ENCODE results near the gene CTXND1. TPM values are rescaled to one million over a fixed set of nuclear protein-coding genes. Genes with fewer than 3 reads are reported as not detected.

Gene CTXND1
- total and polyA plus RNA-seq, 2 of the 13 experiments (the other 11 are each of a cell fraction or from before 2014, with no cell fraction given) = 1.2 to 2.1 TPM

GRCh38 chr15:80288131-80288530, 36.1 kb upstream of the CTXND1 start (continued):
- TF ChIP-seq KLF16 (CRISPR knock-in tag; IDR thresholded peaks at IDR 0.05) = no peak
- TF ChIP-seq MAFK (conservative IDR thresholded peaks at IDR 0.05 in 1 of 2, IDR thresholded peaks at IDR 0.05 in 1 of 2; ENCODE audit: low read length in 2 of 2) = no peak
- TF ChIP-seq HDAC6 (IDR thresholded peaks at IDR 0.05; ENCODE audit: low read depth, low read length) = no peak
- TF ChIP-seq ATAD3A (CRISPR knock-in tag; IDR thresholded peaks at IDR 0.05) = no peak
- no peak for TF ChIP-seq ZNF720 (CRISPR knock-in tag; IDR thresholded peaks at IDR 0.05)

DNA sequence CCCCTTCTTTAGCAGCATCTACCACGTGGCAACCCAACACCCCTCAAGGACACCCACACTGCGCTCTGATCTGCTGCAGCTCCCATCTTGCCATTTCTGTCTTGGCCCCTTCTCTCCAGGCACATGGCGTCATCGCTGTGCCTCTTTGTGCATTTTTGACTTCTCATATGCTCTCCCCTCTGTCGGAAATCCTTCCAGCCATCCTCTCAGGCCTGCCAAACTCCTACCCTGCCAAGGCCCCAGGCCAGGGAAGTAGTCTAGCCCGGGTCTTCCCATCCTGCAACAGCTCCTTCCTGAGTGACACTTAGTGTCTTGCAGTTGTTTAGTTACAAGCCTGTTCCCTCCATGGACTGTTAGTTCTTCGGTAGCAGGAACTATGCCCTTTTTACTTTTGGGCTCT, 34.0 kb upstream of the CTXND1 start:
- in situ Hi-C loops (cut with HindIII; ENCODE audit: extremely low pct_ligation_motif_present, low pct_unique_long_range_greater_than_20kb) = no loop called here
- H3K4me1 ChIP-seq (ENCODE audit: insufficient read depth, low read length) = peaks cover 8% of the 10 kb centered on the region; the same call in 1 of the 2 replicates
- no TSS peak for BruUV-seq (replicated peaks)
- no peak overlapping the region for H2AFZ ChIP-seq (ENCODE audit: low read length)
- FAIRE-seq (no peak), DNase-seq (ENCODE audit: low spot score) (no peak), ATAC-seq (no peak)
- H3K9me3 ChIP-seq (ENCODE audit: low read length) = no peaks in the 10 kb centered on the region
- ChIA-PET POLR2A (no interaction called here), CTCF (ENCODE audit: low intra/inter-chr PET ratio, low total read pairs) (no interaction called here)
- H3K27me3 ChIP-seq (ENCODE audit: control insufficient read depth in 1 of 2, insufficient read depth in 2 of 2, low read length in 2 of 2) = no peaks in the 10 kb centered on the region; a peak in 2 of 5 replicates
- no peak overlapping the region for H3K9ac ChIP-seq (ENCODE audit: insufficient read depth, low read depth, low read length)
- H3K27ac ChIP-seq (ENCODE audit: extremely low read length, insufficient read depth, low read length) = no peak overlapping the region
- intact Hi-C loops (cut with micrococcal nuclease; ENCODE audit: unreplicated experiment) = no loop called here
- H3K36me3 ChIP-seq (replicated peaks in 1 of 2; ENCODE audit: control insufficient read depth in 1 of 2, insufficient read depth in 2 of 2, low read length in 2 of 2) = no peaks in the 10 kb centered on the region
- 26% methylated on average over 7 of the region's 7 CpGs for WGBS (ENCODE audit: low lambda C conversion rate)
- no peaks in the 10 kb centered on the region for H3K79me2 ChIP-seq (ENCODE audit: insufficient read depth, low read length)
- H3K4me3 ChIP-seq (replicated peaks in 1 of 3; ENCODE audit: insufficient read depth in 1 of 3, low read depth in 2 of 3, low read length in 3 of 3) = no peak overlapping the region
- H4K20me1 ChIP-seq (ENCODE audit: insufficient read depth, low read length) = no peaks in the 10 kb centered on the region
- no peak overlapping the region for H3K4me2 ChIP-seq (ENCODE audit: low read depth, low read length)
- TF ChIP-seq ZBTB49 (CRISPR knock-in tag; IDR thresholded peaks at IDR 0.05; ENCODE audit: borderline replicate concordance) = no peak
- TF ChIP-seq ZNF407 (CRISPR knock-in tag; IDR thresholded peaks at IDR 0.05; ENCODE audit: not compliant biosample characterization) = no peak
- TF ChIP-seq PPARG (CRISPR knock-in tag; conservative IDR thresholded peaks at IDR 0.05) = no peak
- TF ChIP-seq EP300 (IDR thresholded peaks at IDR 0.05; ENCODE audit: low read depth in 2 of 2, low read length in 2 of 2) = no peak
- no peak for TF ChIP-seq EP300 (CRISPR knock-in tag; IDR thresholded peaks at IDR 0.05; ENCODE audit: borderline replicate concordance)
- no peak for TF ChIP-seq ZNF260 (CRISPR knock-in tag; IDR thresholded peaks at IDR 0.05; ENCODE audit: borderline replicate concordance, low read depth)
- TF ChIP-seq SMC3 (IDR thresholded peaks at IDR 0.05; ENCODE audit: low read length) = no peak
- TF ChIP-seq ZNF672 (CRISPR knock-in tag; IDR thresholded peaks at IDR 0.05) = no peak
- no peak for TF ChIP-seq NFE2 (CRISPR knock-in tag; IDR thresholded peaks at IDR 0.05)
- TF ChIP-seq CBX1 (IDR thresholded peaks at IDR 0.05; ENCODE audit: low read depth) = no peak

Data from HepG2 (cell line).